ENCODE results near the gene BUB3.

GRCh38 chr10:123202506-123202905, 48.3 kb downstream of the BUB3 start:
- TF ChIP-seq CTCF (IDR thresholded peaks at IDR 0.05; ENCODE audit: poor library complexity) (no peak), EZH2phosphoT487 (IDR thresholded peaks at IDR 0.05; ENCODE audit: low read depth, severe bottlenecking, unreplicated experiment) (no peak), EZH2 (IDR thresholded peaks at IDR 0.05; ENCODE audit: borderline replicate concordance) (no peak)

All from hepatocyte (in vitro differentiated cells).